ENCODE results near the gene CCDC110.

DNA sequence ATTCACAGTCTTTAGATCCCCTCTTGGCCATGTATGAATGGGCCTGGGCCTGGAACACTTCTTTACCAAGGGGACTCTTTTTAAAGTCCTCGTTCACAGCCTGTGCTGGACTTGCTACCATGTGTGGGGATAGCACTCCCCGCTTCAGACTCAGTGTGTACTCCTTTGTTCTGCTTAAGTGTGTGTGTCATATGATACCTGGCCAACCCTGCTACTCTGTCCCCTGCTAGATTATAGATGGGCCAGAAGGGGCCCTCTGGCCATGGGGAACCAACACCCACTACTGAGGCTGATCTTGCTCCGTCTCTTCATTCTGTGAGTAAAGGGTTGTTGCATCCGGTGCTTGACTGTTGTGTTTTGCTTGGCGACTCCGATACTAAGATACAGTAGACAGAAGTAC, 8.0 kb downstream of the CCDC110 start:
- TF ChIP-seq POLR2A (IDR thresholded peaks at IDR 0.05), result no peak
- TF ChIP-seq, protein P1, sequence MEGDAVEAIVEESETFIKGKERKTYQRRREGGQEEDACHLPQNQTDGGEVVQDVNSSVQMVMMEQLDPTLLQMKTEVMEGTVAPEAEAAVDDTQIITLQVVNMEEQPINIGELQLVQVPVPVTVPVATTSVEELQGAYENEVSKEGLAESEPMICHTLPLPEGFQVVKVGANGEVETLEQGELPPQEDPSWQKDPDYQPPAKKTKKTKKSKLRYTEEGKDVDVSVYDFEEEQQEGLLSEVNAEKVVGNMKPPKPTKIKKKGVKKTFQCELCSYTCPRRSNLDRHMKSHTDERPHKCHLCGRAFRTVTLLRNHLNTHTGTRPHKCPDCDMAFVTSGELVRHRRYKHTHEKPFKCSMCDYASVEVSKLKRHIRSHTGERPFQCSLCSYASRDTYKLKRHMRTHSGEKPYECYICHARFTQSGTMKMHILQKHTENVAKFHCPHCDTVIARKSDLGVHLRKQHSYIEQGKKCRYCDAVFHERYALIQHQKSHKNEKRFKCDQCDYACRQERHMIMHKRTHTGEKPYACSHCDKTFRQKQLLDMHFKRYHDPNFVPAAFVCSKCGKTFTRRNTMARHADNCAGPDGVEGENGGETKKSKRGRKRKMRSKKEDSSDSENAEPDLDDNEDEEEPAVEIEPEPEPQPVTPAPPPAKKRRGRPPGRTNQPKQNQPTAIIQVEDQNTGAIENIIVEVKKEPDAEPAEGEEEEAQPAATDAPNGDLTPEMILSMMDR (IDR thresholded peaks at IDR 0.05), result no peak
